ENCODE results near the gene DPP7. TPM values are rescaled to one million over a fixed set of nuclear protein-coding genes. Genes with fewer than 3 reads are reported as not detected.

The DPP7 gene
- total RNA-seq, 1 experiment from 2014 or later, result 139 TPM

DNA sequence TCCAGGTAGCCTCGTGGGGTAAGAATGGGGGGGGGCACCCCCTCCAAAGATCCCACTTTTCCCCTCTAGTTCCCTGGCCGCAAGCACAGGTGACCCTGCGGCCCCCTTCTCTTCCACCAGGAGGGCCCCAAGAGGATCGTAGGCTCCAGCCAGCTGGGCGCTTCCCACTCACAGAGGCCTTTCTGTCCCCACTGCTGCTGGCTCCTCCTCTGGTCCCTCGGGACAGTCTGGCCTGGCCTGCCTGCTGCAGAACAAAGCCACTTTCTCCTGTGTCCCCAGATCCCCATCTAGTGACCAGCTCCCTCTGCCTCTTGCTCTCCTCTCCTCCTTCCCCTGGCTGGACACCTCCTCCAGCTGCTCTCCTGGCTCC, 43.6 kb downstream of the DPP7 start:
- Mint-ChIP-seq H3K4me3 (ENCODE audit: unreplicated experiment) (peak overlapping the region; percentile 72), H3K27ac (ENCODE audit: low read depth, unreplicated experiment) (no peak overlapping the region), H3K9me3 (ENCODE audit: unreplicated experiment) (no peaks in the 10 kb centered on the region), H3K36me3 (ENCODE audit: insufficient read depth, unreplicated experiment) (no peaks in the 10 kb centered on the region), H3K4me1 (ENCODE audit: insufficient read depth, unreplicated experiment) (peaks cover 11% of the 10 kb centered on the region), H3K27me3 (ENCODE audit: insufficient read depth, unreplicated experiment) (no peaks in the 10 kb centered on the region)
- intact Hi-C loops (cut with micrococcal nuclease), result no loop called here
- ChIA-PET POLR2A (interaction anchor here (0.7 to 3.3 kb wide), 11 partner anchors 11 to 457 kb away, joined by 3 to 22 read pairs (median 4); partner anchors contain the start of genes MAN1B1, RABL6 and TUBB4B), CTCF (interaction anchor here (0.7 to 10.9 kb wide), 5 partner anchors 11 to 85 kb away, joined by 3 to 170 read pairs (median 6); partner anchors contain the start of genes ABCA2, FUT7 and NPDC1)
- BruUV-seq (replicated peaks), result no TSS peak
- TF ChIP-seq, protein P1, sequence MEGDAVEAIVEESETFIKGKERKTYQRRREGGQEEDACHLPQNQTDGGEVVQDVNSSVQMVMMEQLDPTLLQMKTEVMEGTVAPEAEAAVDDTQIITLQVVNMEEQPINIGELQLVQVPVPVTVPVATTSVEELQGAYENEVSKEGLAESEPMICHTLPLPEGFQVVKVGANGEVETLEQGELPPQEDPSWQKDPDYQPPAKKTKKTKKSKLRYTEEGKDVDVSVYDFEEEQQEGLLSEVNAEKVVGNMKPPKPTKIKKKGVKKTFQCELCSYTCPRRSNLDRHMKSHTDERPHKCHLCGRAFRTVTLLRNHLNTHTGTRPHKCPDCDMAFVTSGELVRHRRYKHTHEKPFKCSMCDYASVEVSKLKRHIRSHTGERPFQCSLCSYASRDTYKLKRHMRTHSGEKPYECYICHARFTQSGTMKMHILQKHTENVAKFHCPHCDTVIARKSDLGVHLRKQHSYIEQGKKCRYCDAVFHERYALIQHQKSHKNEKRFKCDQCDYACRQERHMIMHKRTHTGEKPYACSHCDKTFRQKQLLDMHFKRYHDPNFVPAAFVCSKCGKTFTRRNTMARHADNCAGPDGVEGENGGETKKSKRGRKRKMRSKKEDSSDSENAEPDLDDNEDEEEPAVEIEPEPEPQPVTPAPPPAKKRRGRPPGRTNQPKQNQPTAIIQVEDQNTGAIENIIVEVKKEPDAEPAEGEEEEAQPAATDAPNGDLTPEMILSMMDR (IDR thresholded peaks at IDR 0.05; ENCODE audit: unreplicated experiment), result no peak
- DNase-seq (ENCODE audit: unreplicated experiment), result no peak

DNA sequence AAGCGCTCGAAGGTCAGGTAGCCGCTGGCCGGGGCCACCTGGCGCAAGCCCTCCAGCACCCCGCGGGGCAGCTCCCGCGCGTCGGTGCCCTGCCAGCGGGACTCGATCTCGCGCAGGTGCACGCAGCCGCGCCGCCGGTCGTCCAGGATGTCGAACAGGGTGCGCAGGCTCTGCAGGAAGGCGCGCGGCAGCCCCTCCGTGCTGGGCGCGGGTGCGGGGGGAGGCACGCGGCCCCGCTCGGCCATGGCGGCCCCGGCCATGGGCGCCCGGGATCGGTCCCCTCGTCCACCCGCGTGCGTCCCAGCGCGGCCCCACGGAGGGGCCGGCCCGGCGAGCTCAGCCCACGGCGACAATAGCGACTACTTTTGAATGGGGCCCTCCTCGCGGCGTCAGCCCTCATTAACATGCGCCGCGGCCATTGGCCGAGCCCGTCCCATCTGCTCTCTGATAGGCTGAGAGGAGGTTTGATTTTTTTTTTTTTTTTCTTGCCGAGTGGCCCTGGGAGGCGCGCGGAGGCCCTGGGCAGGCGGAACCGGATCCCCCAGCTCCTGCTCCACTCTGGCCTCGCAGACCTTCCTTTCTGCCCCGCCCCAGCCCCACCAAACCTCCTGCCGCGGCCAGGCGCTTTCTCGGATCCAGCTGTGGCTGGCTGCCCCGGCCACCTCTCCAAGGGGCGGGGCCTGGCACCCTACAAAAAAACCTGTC, 44.2 kb downstream of the DPP7 start, which contains the start of gene SAPCD2:
SAPCD2 (minus strand) TSS at position 357 of the 705 bp plus-strand sequence; CDS start at position 260, 97 bp downstream.
- Mint-ChIP-seq H3K4me3 (ENCODE audit: unreplicated experiment) (peak within 1 kb of the TSS; percentile 72), H3K9me3 (ENCODE audit: unreplicated experiment) (no peaks in the 10 kb centered on the region), H3K4me1 (ENCODE audit: insufficient read depth, unreplicated experiment) (peaks cover 11% of the 10 kb centered on the region), H3K27me3 (ENCODE audit: insufficient read depth, unreplicated experiment) (no peaks in the 10 kb centered on the region), H3K36me3 (ENCODE audit: insufficient read depth, unreplicated experiment) (no peaks in the 10 kb centered on the region), H3K27ac (ENCODE audit: low read depth, unreplicated experiment) (no peak within 1 kb of the TSS)
- ChIA-PET POLR2A (interaction anchor here (0.7 to 3.3 kb wide), 12 partner anchors 10 to 457 kb away, joined by 3 to 22 read pairs (median 4); partner anchors contain the start of genes MAN1B1, RABL6 and TUBB4B), CTCF (interaction anchor here (0.7 to 10.9 kb wide), 6 partner anchors 11 to 283 kb away, joined by 3 to 170 read pairs (median 6); partner anchors contain the start of genes ABCA2, FUT7 and NPDC1)
- BruUV-seq (replicated peaks), result no TSS peak
- TF ChIP-seq, protein P1 (IDR thresholded peaks at IDR 0.05; ENCODE audit: unreplicated experiment), result no peak
- intact Hi-C loops (cut with micrococcal nuclease), result no loop called here
- DNase-seq (ENCODE audit: unreplicated experiment), result peak; percentile 90

DNA sequence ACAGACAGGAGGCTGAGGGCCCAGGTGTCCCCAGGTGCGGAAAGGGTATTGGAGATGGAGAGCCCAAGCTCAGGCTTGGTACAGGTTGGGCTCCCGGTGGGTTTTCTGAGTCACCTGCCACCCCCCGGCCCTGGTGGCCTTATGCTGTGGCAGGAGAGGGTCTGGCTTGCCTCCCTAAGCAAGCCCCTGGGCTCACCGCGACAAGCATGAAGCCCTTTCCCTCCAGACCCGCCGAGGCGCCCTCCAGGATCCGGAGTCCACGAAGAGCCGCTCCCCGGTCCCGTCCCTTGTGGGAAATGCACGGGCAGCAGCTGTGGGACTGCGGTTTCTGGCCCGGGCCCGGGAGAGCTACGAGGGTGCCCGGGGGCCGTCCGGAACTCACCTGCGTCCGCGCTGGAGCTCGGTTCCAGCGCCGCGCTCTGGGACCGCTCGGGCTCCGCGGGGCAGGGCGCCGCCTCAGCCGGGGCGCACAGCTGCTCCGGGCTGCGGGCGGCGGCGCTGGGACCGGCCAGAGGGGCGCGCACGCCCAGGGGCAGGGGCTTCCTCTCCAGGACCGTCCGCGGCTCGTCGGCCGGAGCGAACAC, 44.9 kb downstream of the DPP7 start:
- peaks cover 11% of the 10 kb centered on the region for H3K4me1 Mint-ChIP-seq (ENCODE audit: insufficient read depth, unreplicated experiment)
- no peak overlapping the region for H3K27ac Mint-ChIP-seq (ENCODE audit: low read depth, unreplicated experiment)
- no TSS peak for BruUV-seq (replicated peaks)
- no peaks in the 10 kb centered on the region for H3K27me3 Mint-ChIP-seq (ENCODE audit: insufficient read depth, unreplicated experiment)
- CTCF ChIA-PET, result interaction anchor here (0.7 to 10.9 kb wide), 7 partner anchors 14 to 282 kb away, joined by 3 to 170 read pairs (median 6); partner anchors contain the start of genes ABCA2, FUT7 and NPDC1
- no peak for DNase-seq (ENCODE audit: unreplicated experiment)
- POLR2A ChIA-PET, result interaction anchor here (0.7 to 3.3 kb wide), 6 partner anchors 9 to 22 kb away, joined by 4 to 22 read pairs (median 6); partner anchors contain the start of gene MAN1B1
- TF ChIP-seq, protein P1 (IDR thresholded peaks at IDR 0.05; ENCODE audit: unreplicated experiment), result no peak
- H3K36me3 Mint-ChIP-seq (ENCODE audit: insufficient read depth, unreplicated experiment), result no peaks in the 10 kb centered on the region
- intact Hi-C loops (cut with micrococcal nuclease), result no loop called here
- peak overlapping the region; percentile 72 for H3K4me3 Mint-ChIP-seq (ENCODE audit: unreplicated experiment)
- no peaks in the 10 kb centered on the region for H3K9me3 Mint-ChIP-seq (ENCODE audit: unreplicated experiment)

All from MCF 10A (cell line).